Right lung (tissue), 5 donors: ENCODE results near the gene KRTAP4-5. TPM values are rescaled to one million over a fixed set of nuclear protein-coding genes. Genes with fewer than 3 reads are reported as not detected.
"Not testable (repeated sequence)": the region's sequence is repeated elsewhere in the genome, so short reads cannot be mapped to it uniquely, and the experiment has no call there.

ENCODE experiments used
- DNase-seq, 2 donors: peaks; one replicate each; pipeline ENCODE4 v3.0.0-alpha.2; 2013
- polyA plus RNA-seq, 5 donors: library from polyadenylated mRNA; unstranded; fragments of 120-200 nt; gene quantifications; one replicate each; pipeline versions ENCODE4 v1.2.1 to v1.2.3, GENCODE V29; 2013; ENCODE audit warnings: inconsistent platforms in 1 of 5, low replicate concordance in 1 of 5; ENCODE audit not compliant: insufficient read length in 5 of 5, insufficient read depth in 1 of 5

KRTAP4-5 gene
- polyA plus RNA-seq, 5 donors: not detected

GRCh38 chr17:41108728-41109386 lies 40.8 kb downstream of the KRTAP4-5 start:
- DNase-seq: not testable (repeated sequence)

GRCh38 chr17:41107941-41108450 lies 41.6 kb downstream of the KRTAP4-5 start:
- DNase-seq: no peak

- DNase-seq: not testable (repeated sequence)
Measured at GRCh38 chr17:41105347-41105746, 44.3 kb downstream of the KRTAP4-5 start, which contains the start of gene KRTAP4-9. Gene KRTAP4-9 (plus strand): TSS chr17:41105389. CDS start chr17:41105389, 0 bp downstream.

- DNase-seq: not testable (repeated sequence)
Measured at GRCh38 chr17:41104386-41105038, 45.1 kb downstream of the KRTAP4-5 start.

- DNase-seq: no peak
Measured at GRCh38 chr17:41103896-41104295, 45.7 kb downstream of the KRTAP4-5 start.

GRCh38 chr17:41101586-41102259 lies 47.9 kb downstream of the KRTAP4-5 start, which contains the start of gene KRTAP4-16:
Gene KRTAP4-16 (minus strand): TSS chr17:41102209. CDS start chr17:41102209, 0 bp downstream.
- no peak for DNase-seq

- not testable (repeated sequence) for DNase-seq
Measured at GRCh38 chr17:41099682-41100480, 49.7 kb downstream of the KRTAP4-5 start.

Other genes with a start within 250 kb of the KRTAP4-5 start
- gene KRT23, start 212.2 kb downstream of the KRTAP4-5 start, polyA plus RNA-seq: under 1 TPM in 3 of 5 donors, not detected in 2; 0.18 to 0.35 (median 0.21) TPM
- under 1 TPM in 1 of 5 donors, not detected in 4; 0.35 TPM for gene KRT39, start 182.9 kb downstream of the KRTAP4-5 start, polyA plus RNA-seq
- gene KRT40, start 165.5 kb downstream of the KRTAP4-5 start, polyA plus RNA-seq: under 1 TPM in 2 of 5 donors, not detected in 3; 0.06 to 0.70 TPM
- gene KRTAP3-3, start 155.7 kb downstream of the KRTAP4-5 start, polyA plus RNA-seq: not detected
- not detected for gene KRTAP3-2, start 149.9 kb downstream of the KRTAP4-5 start, polyA plus RNA-seq
- gene KRTAP3-1, start 140.7 kb downstream of the KRTAP4-5 start, polyA plus RNA-seq: not detected
- gene KRTAP1-5, start 122.6 kb downstream of the KRTAP4-5 start, polyA plus RNA-seq: not detected
- not detected for gene KRTAP1-4, start 119.6 kb downstream of the KRTAP4-5 start, polyA plus RNA-seq
- not detected for gene KRTAP1-3, start 115.0 kb downstream of the KRTAP4-5 start, polyA plus RNA-seq
- gene KRTAP1-1, start 108.4 kb downstream of the KRTAP4-5 start, polyA plus RNA-seq: not detected
- not detected for gene KRTAP2-1, start 102.5 kb downstream of the KRTAP4-5 start, polyA plus RNA-seq
- not detected for gene KRTAP2-2, start 94.6 kb downstream of the KRTAP4-5 start, polyA plus RNA-seq
- gene KRTAP2-3, start 89.7 kb downstream of the KRTAP4-5 start, polyA plus RNA-seq: not detected
- gene KRTAP2-4, start 83.9 kb downstream of the KRTAP4-5 start, polyA plus RNA-seq: not detected
- not detected for gene KRTAP4-7, start 65.7 kb downstream of the KRTAP4-5 start, polyA plus RNA-seq
- not detected for gene KRTAP4-8, start 51.7 kb downstream of the KRTAP4-5 start, polyA plus RNA-seq
- gene KRTAP4-16, start 47.6 kb downstream of the KRTAP4-5 start, polyA plus RNA-seq: not detected
- gene KRTAP4-9, start 44.4 kb downstream of the KRTAP4-5 start, polyA plus RNA-seq: not detected
- gene KRTAP4-11, start 31.5 kb downstream of the KRTAP4-5 start, polyA plus RNA-seq: under 1 TPM in 1 of 5 donors, not detected in 4; 0.13 TPM
- gene KRTAP4-12, start 25.6 kb downstream of the KRTAP4-5 start, polyA plus RNA-seq: not detected
- not detected for gene KRTAP4-6, start 9.3 kb downstream of the KRTAP4-5 start, polyA plus RNA-seq
- gene KRTAP4-4, start 10.9 kb upstream of the KRTAP4-5 start, polyA plus RNA-seq: not detected
- not detected for gene KRTAP4-3, start 18.4 kb upstream of the KRTAP4-5 start, polyA plus RNA-seq
- not detected for gene KRTAP4-2, start 28.4 kb upstream of the KRTAP4-5 start, polyA plus RNA-seq
- gene KRTAP4-1, start 35.1 kb upstream of the KRTAP4-5 start, polyA plus RNA-seq: not detected
- gene KRTAP9-1, start 40.1 kb upstream of the KRTAP4-5 start, polyA plus RNA-seq: not detected
- gene KRTAP9-2, start 76.8 kb upstream of the KRTAP4-5 start, polyA plus RNA-seq: not detected
- not detected for gene KRTAP9-3, start 82.6 kb upstream of the KRTAP4-5 start, polyA plus RNA-seq
- not detected for gene KRTAP9-8, start 88.2 kb upstream of the KRTAP4-5 start, polyA plus RNA-seq
- gene KRTAP9-4, start 99.9 kb upstream of the KRTAP4-5 start, polyA plus RNA-seq: not detected
- gene KRTAP9-9, start 105.6 kb upstream of the KRTAP4-5 start, polyA plus RNA-seq: not detected
- gene KRTAP9-6, start 115.6 kb upstream of the KRTAP4-5 start, polyA plus RNA-seq: under 1 TPM; 0.13 to 0.25 (median 0.18) TPM
- gene KRTAP9-7, start 125.9 kb upstream of the KRTAP4-5 start, polyA plus RNA-seq: not detected
- gene KRTAP29-1, start 153.0 kb upstream of the KRTAP4-5 start, polyA plus RNA-seq: not detected
- not detected for gene KRTAP16-1, start 159.5 kb upstream of the KRTAP4-5 start, polyA plus RNA-seq
- gene KRTAP17-1, start 165.9 kb upstream of the KRTAP4-5 start, polyA plus RNA-seq: not detected
- gene KRT33A, start 201.0 kb upstream of the KRTAP4-5 start, polyA plus RNA-seq: not detected
- gene KRT33B, start 220.0 kb upstream of the KRTAP4-5 start, polyA plus RNA-seq: not detected
- not detected for gene KRT34, start 232.5 kb upstream of the KRTAP4-5 start, polyA plus RNA-seq
- gene KRT31, start 247.8 kb upstream of the KRTAP4-5 start, polyA plus RNA-seq: under 1 TPM in 1 of 5 donors, not detected in 4; 0.32 TPM